ENCODE data around the gene CNTN4.
A peak's percentile ranks its signal among the peaks of the same experiment; 100 is the strongest.

Gene CNTN4

GRCh38 chr3:2363854-2364253, 265.2 kb downstream of the CNTN4 start:
- no peak for TF ChIP-seq CTCF (IDR thresholded peaks at IDR 0.05; ENCODE audit: insufficient read depth, low read depth, low read length, missing control alignments)
- DNase-seq (ENCODE audit: low read depth), result no peak
- H3K4me3 ChIP-seq (ENCODE audit: low read depth, low read length), result no peak overlapping the region

DNA sequence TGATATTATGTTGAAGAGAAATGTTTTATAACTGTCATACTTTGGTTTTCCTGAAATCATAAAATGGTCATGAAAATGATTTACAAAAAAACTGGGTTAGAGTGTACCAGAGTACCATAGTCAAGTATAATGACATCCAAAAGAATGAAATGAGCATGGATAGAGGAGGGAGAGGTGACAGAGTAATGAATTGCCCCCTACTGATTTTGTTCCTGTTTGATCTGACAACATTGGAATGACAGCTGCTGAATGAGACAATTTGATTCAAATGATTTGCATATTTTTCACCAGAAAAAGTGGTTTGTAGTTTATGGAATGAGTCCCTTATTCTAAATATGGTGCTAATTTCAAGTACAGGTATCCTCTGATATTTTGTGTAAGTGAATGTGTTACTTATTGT, 271.7 kb downstream of the CNTN4 start:
- no peak overlapping the region for H3K4me3 ChIP-seq (ENCODE audit: low read depth, low read length)
- no peak for TF ChIP-seq CTCF (IDR thresholded peaks at IDR 0.05; ENCODE audit: insufficient read depth, low read depth, low read length, missing control alignments)
- no peak for DNase-seq (ENCODE audit: low read depth)

DNA sequence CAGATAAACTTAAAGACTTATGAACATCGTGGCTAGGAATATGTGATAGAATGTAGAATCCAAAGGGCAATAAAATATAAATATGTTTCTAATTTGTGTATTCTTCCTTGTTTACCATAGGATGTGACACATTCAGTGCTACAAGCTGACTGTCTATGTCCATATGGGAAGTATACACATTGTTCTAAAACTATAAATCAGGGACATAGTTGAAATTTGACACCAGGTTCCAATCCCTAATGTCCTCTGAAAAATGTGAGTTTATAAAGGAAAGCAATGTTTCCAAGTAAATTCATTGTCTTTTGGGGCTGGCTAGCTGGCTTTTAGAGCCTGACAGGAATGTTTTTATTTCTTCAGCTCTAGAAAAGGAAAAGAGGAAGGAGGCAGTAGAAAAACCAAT, 273.6 kb downstream of the CNTN4 start:
- no peak for TF ChIP-seq CTCF (IDR thresholded peaks at IDR 0.05; ENCODE audit: insufficient read depth, low read depth, low read length, missing control alignments)
- DNase-seq (ENCODE audit: low read depth), result no peak

GRCh38 chr3:2375376-2375775, 276.7 kb downstream of the CNTN4 start:
- H3K4me3 ChIP-seq (ENCODE audit: low read depth, low read length), result no peak overlapping the region
- DNase-seq (ENCODE audit: low read depth), result no peak
- TF ChIP-seq CTCF (IDR thresholded peaks at IDR 0.05; ENCODE audit: insufficient read depth, low read depth, low read length, missing control alignments), result no peak

More for the DNA sequence above, 273.6 kb downstream of the CNTN4 start:
- H3K4me3 ChIP-seq (ENCODE audit: low read depth, low read length), result no peak overlapping the region

DNA sequence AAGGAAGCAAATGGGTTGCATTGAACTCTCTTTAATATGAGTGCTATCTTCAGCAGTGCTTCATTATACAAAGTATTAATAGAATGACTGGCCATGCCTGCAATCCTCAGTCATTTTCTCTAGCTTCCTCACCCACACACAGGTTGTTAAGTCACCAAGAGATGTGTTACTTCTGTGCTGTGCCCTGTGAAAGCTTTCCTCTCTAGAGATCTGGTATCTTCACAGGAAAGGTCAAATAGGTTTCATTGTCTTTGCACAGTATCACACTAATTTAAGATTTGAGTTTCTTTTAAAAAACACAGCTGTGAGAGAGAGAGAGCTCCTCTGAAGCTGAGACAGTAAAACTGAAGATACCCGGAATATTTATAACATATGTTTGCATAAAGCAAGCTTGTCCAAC, 278.6 kb downstream of the CNTN4 start:
- peak; percentile 9 for DNase-seq (ENCODE audit: low read depth)
- no peak for TF ChIP-seq CTCF (IDR thresholded peaks at IDR 0.05; ENCODE audit: insufficient read depth, low read depth, low read length, missing control alignments)
- no peak overlapping the region for H3K4me3 ChIP-seq (ENCODE audit: low read depth, low read length)

GRCh38 chr3:2390926-2391532, 292.4 kb downstream of the CNTN4 start:
- DNase-seq (ENCODE audit: low read depth), result no peak
- no peak overlapping the region for H3K4me3 ChIP-seq (ENCODE audit: low read depth, low read length)
- no peak for TF ChIP-seq CTCF (IDR thresholded peaks at IDR 0.05; ENCODE audit: insufficient read depth, low read depth, low read length, missing control alignments)

DNA sequence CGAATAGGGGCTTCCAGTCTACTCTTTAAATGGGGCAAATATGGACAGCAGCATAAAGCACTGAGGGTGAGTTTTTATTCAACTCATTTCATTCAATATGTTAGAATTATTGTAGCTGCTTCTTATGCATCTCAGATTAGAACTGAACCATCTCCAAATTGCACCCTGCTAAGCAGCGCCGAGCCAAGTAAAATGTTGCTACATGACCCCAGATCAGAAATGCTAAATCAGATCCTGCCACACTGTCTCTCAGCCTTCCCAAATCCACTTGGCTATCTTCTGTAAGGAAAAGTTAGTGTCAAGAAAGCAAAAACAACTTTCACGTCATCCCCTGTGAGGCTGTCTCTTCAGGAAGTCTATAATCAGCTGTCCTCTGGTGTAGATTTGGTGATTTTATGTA, 293.2 kb downstream of the CNTN4 start:
- no peak for TF ChIP-seq CTCF (IDR thresholded peaks at IDR 0.05; ENCODE audit: insufficient read depth, low read depth, low read length, missing control alignments)
- H3K4me3 ChIP-seq (ENCODE audit: low read depth, low read length), result no peak overlapping the region
- DNase-seq (ENCODE audit: low read depth), result no peak
